GM11168 (cell line): ENCODE data around the gene FOXO6.

ENCODE experiments used
- in situ Hi-C: fragments of 300-500 bp; cut with MboI; formaldehyde crosslinking; loops from one replicate; pipeline ENCODE4 v1.12.0; 2022; ENCODE audit warnings: low sequenced_read_pairs; ENCODE audit not compliant: unreplicated experiment

FOXO6 gene

DNA sequence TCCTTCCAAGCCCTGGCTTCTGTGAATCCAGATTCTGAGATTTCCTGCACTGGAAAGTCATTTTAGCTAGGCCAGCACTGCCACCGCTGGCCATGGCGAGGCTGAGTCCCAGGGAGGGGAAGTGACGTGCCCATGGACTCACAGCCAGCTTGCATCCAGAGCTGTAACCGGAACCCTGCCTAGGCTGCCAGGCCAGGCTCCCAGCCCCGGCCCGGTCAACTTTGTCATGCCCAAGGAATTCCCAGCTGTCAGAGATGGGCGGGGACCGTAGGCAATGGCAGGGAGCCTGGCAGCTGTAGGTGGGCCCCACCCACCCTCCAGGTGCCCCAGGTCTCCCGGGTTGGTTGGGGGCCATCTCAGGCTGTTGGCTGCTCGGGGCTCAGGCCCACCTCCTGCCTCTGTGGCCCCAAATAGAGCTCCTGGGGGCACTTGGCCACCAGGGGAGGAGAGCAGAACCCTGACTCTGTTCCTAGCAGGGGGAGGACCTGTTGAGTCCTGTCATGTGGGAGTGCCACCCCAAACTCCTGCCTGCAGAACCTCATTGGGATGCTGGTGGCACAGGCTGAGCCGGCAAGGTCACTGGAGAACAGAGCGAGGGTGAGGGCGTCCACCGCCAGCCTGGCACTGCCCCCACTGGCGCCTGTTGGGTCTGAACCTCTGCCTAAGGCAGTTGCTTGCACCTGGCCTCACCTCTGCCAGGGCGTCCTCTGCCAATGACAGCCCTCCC is 57.8 kb downstream of the FOXO6 start:
- in situ Hi-C loops: no loop called here

DNA sequence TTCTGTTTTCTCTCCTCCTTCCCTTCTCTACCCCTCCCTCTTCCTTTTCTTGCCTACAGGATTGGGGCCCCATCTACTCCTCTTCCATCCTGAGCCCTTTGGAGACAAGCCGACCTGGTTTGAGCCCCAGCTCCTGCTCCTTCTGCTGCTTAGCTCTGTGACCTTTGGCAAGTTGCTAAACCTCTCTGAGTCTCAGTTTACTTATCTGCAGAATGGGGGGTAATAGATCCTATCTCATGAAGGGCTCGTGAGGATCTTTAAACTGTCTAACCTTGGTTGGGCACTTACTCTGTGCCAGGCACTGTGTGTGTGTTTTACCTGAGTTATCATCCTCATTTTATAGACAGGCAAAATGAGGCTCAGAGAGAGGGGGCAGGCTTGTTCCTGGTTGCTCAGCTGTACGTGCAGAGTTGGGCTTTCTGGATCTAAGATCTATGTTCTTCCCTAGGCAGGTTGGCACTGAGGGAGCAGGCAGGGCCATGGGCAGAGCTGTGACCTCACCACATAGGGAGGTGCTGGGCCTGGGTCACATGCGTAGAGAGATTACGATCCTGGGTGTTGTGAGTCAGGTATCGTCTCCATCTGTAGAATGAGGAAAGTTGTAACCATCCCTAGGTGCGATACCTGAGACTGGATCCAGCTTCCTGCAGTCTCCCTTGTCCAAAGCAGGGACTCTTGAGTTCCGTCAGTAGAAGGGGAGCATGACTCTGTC is 58.5 kb downstream of the FOXO6 start:
- in situ Hi-C loops: no loop called here

DNA sequence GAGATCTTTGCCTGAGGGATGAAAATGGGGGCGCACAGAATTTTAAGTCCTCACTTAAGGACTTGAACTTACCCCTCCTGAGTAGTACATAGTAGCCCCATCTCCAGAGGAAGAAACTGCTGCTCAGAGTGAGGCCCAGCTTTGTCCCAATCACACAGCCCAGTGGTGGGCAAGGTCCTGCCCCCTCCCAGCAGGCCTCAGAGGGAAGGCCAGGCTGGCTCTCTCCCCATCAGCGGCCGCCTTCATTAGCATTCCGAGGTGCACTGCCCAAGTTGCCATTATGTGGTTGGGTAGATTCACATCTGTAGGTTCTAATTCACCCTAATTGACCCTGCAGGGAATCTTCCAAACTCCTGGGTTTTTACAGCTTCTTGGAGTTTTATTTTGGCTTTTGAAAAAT is 59.1 kb downstream of the FOXO6 start:
- in situ Hi-C loops: no loop called here

DNA sequence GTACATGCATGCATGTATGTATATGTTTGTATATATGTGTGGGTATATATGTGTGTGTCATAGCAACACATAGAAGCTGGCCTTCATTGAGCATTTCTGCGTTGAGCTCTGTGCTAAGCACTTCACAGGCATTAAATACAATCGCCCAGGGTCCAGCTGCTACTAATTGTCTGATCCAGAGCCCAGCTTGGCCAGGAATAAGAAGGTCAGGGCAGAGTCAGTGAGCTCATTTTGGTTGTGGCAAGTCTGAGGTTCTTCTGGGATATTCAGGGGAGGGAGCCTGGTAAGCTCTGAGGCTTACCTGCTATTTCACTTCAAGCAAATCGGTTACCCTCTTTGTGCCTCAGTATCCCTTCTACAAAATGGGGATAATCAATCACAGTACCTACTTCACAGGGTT is 59.6 kb downstream of the FOXO6 start:
- in situ Hi-C loops: no loop called here

- in situ Hi-C loops: no loop called here
These were observed 61.1 kb downstream of the FOXO6 start for GRCh38 chr1:41422306-41422705.

- in situ Hi-C loops: no loop called here
These were observed 62.4 kb downstream of the FOXO6 start for GRCh38 chr1:41423511-41424191.

DNA sequence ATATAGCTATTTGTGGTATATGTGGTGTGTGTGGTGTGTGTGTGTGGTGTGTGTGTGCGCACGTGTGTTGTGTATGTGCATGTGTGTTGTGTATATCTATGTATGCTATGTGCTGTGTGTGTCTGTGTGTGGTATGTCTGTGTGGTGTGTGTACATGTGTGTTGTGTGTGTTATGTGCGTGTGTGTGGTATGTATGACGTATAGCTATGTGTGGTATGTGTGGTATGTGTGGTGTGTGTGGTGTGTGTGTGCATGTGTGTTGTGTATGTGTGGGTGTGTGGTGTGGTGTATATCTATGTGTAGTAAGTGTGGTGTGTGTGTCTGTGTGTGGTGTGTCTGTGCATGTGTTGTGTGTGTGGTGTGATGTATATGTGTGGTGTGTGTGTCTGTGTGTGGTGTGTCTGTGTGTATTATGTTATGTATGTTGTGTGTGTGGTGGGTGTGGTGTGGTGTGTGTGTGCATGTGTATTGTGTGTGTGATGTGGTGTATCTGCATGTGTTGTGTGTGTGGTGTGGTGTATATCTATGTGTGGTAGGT is 63.4 kb downstream of the FOXO6 start:
- in situ Hi-C loops: no loop called here

DNA sequence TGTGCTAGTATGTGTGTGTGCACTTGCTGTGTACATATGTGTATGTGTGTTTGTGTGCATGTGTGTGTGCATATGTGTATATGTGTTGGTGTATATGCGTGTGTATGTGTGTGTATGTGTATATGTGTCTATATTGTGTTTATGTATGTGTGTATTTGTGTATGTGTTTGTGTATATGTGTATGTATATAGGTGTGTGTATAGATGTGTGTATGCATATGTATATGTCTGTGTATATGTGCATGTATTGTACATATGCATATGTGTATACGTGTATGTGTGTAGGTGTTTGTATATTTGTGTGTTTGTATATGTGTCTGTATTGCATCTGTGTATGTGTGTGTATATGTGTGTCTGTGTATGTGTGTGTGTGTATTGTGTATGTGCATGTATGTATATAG is 64.1 kb downstream of the FOXO6 start:
- in situ Hi-C loops: no loop called here

DNA sequence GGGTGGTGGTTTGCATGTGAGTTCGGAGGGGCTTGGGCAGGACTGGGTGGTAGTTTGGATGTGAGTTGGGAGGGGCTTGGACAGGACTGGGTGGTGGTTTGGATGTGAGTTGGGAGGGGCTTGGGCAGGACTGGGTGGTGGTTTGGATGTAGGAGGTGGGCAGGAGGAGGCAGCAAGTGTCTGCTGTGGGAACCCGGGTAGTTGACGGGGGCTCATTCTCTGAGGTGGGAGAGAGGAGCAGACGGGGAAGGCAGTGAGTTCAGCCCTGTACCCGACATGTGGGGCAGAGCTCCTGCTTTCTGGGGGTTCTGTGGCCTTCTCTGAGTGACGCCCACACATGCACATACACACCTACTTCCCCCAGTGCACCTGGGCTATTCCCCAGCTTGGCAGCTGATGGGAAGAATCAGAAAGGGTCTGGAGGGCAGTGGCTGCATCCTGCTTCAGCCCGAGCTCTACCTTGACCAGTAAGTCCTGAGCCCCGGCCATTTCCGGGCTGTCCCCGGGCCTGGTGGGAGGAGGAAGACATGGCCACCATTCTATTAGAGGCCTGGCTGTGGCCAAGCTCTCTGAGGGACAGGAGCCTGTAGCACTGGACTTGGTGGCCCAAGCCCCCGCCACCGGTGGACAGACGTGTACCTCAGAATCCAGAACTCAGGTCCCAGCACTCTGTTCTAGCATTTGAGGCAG is 65.1 kb downstream of the FOXO6 start:
- in situ Hi-C loops: no loop called here

- in situ Hi-C loops: no loop called here
These were observed 66.1 kb downstream of the FOXO6 start for GRCh38 chr1:41427122-41427913.

DNA sequence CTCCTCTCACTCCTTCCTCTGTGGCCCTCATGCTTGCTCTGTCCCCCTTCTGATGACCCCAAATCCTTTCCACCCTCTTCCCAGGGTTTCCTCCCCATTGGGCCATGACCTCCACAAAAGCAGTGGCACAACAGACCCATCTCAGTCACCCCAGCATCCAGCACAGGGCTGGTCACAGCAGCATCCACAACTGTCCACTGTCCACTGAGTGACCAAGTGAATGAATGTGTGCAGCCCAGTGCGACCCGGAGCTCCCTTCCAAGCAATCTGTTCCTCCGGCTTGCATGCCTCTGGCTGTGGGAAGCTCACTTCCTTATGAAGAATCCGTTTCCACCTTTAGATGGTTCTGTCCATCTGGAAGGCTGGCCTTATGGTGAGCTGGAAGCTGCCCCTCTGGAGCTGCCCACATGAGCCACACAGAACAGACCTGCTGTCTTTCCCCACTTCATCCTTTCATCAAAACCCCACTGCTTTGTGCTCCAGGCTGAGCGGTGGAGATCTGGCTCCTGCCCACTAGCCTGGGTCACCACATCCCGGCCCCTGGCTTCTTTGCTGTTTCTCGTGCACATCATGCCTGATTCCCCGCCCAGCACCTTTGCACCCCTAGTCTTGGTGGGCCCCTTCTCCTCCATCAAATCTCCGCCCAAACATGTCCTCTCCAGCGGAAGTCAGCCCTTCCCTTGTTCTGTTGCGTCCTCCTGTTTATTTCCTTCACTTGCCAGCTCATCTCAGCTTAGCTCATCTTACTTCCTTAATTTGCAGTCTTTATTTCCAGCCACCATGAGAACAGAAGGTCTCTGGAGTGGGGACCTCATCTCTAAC is 66.9 kb downstream of the FOXO6 start:
- in situ Hi-C loops: no loop called here

DNA sequence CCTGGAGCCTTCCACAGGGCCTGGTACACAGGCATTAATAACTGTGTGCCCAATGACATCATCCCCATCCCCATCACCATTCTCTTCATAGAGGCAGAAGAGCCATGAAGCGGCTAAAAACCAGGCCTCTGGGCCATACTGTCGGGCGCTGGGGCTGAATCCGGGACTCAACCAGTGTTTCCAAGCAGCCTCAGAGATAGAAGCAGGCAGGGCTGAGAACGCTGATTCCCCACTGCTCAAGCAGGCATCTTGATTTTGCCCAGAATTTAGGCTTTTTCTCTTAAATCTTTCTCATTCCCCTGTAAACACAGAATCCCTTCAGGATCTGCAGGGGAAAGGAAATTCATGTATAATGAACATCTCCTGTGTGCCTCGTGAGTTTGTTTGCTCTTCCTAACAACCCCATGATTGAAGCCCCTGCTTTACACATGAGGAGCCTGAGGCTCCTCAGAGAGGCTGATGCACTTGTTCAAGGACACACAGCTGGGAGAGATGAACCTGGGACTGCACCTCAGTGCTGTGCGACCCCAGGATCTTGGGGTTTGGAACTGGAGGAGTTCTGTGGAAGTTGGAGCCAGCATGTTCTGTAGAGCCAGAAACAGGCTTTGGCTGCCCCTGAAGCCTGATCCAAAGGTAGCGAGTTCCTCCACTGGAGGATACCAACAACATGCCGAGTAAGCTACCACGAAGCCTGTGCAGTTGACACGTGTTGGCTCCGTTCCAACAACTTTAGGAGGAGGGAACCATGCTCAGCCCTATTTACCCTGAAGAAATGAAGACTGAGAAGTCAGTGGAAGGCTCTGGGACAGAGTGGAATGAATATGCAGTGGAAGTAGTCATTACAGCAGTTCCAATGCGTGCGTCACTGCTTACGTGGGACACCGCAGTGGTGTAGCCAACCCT is 67.8 kb downstream of the FOXO6 start:
- in situ Hi-C loops: no loop called here

DNA sequence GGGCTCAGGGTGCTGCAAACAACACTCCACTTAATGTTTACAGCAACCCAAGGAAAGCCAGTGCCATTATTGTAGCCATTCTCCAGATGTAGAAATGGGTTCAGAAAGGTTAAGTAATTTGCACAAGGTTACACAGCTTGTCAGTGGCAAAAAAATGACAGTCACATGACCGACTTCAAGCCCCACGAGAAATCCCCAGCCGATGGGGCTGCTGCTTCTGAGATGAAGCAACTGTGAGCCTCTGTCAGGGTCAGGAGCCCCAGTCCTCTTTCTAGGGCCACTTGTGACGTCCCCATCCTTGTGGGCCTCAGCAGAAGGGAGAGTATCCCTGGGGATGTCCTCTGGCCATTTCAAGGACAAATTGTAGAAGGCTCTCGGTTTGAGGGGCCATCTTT is 68.4 kb downstream of the FOXO6 start:
- in situ Hi-C loops: loop anchor here (10.0 kb wide), 1 partner anchor 125 kb away; no protein-coding TSS in a partner anchor

DNA sequence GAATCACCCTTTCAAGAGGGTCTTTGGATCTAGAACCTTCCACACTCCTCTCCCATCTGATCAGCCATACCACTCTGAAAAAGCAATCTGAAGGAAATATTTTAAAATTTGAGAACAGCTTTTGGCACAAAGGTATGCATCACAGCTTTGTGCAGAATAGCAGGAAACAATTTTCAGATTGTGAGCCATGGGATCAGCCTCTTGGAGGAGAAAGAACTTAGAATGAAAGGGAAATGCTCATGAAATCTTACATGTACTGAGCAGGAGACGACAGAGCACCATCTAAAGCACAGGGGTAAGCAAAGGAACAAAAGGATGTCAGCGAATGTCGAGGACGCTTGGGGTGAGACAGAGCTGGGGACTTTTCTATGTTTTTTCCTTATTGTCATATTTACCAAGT is 68.8 kb downstream of the FOXO6 start:
- in situ Hi-C loops: loop anchor here (10.0 kb wide), 1 partner anchor 125 kb away; no protein-coding TSS in a partner anchor

- in situ Hi-C loops: loop anchor here (10.0 kb wide), 1 partner anchor 126 kb away; no protein-coding TSS in a partner anchor
These were observed 69.3 kb downstream of the FOXO6 start for GRCh38 chr1:41430582-41430981.

- in situ Hi-C loops: loop anchor here (10.0 kb wide), 1 partner anchor 127 kb away; no protein-coding TSS in a partner anchor
These were observed 70.5 kb downstream of the FOXO6 start for GRCh38 chr1:41431490-41432350.
